ENCODE results near the gene PXDN. TPM values are rescaled to one million over a fixed set of nuclear protein-coding genes. Genes with fewer than 3 reads are reported as not detected.

Gene PXDN
- total and polyA plus RNA-seq, 2 of the 4 experiments (the other 2 are of a cell fraction) = 153 to 332 TPM

GRCh38 chr2:1750933-1751766 lies 6.8 kb upstream of the PXDN start:
- dilution Hi-C loops (cut with HindIII; ENCODE audit: low sequenced_read_pairs, unreplicated experiment) = no loop called here
- Histone ChIP-seq H4K5ac (ENCODE audit: low read depth, low read length) (peak overlapping the region; percentile 14; the same call in 1 of the 2 replicates), H3K27ac (ENCODE audit: insufficient read depth, low read length) (0 out of 2 replicates have a peak overlapping the region, but pooled peaks have one; percentile 4), H4K91ac (ENCODE audit: insufficient read depth, low read depth, low read length) (peak overlapping the region; percentile 75), H4K8ac (ENCODE audit: low read depth in 2 of 2, low read length in 2 of 2) (peak overlapping the region; percentile 42 to 56; a peak in 2 of 4 replicates), H3K14ac (replicated peaks; ENCODE audit: low read depth, low read length) (peak overlapping the region; percentile 39), H3K79me1 (ENCODE audit: low read depth in 1 of 2, low read length in 2 of 2) (peaks cover 9 to 34% of the 10 kb centered on the region in 2 experiments; a peak in 3 of 4 replicates), H4K20me1 (ENCODE audit: insufficient read depth, low read length) (peaks cover 2% of the 10 kb centered on the region), H3K9me3 (ENCODE audit: control insufficient read depth, insufficient read depth, low read length) (peaks cover 2% of the 10 kb centered on the region; the same call in 1 of the 2 replicates), H3K36me3 (ENCODE audit: control insufficient read depth, insufficient read depth, low read length) (no peaks in the 10 kb centered on the region), H3K18ac (ENCODE audit: low read depth, low read length) (no peak overlapping the region), H3K23ac (ENCODE audit: low read depth, low read length) (peak overlapping the region; percentile 21; the same call in 1 of the 2 replicates), H3K4me2 (ENCODE audit: low read depth, low read length) (no peak overlapping the region), H2AK5ac (ENCODE audit: low read depth, low read length) (peak overlapping the region; percentile 80; the same call in 1 of the 2 replicates), H2AK9ac (replicated peaks; ENCODE audit: low read depth, low read length, poor library complexity) (peak overlapping the region; percentile 92), H2AFZ (replicated peaks; ENCODE audit: low read length, poor library complexity) (peak overlapping the region; percentile 85), H3K4ac (ENCODE audit: low read depth, low read length) (peak overlapping the region; percentile 76), H3K27me3 (ENCODE audit: control insufficient read depth, insufficient read depth, low read length) (no peaks in the 10 kb centered on the region), H2BK120ac (ENCODE audit: low read depth, low read length) (peak overlapping the region; percentile 90), H3K9ac (ENCODE audit: low read depth, low read length) (peak overlapping the region; percentile 44), H2BK20ac (ENCODE audit: low read depth, low read length) (peak overlapping the region; percentile 90), H2BK5ac (ENCODE audit: low read depth, low read length, poor library complexity, severe bottlenecking) (no peak overlapping the region), H3K56ac (ENCODE audit: extremely low read depth, insufficient read depth, low read length) (no peak overlapping the region), H3K4me3 (ENCODE audit: insufficient read depth, low read depth, low read length) (no peak overlapping the region), H3K9me1 (ENCODE audit: insufficient read depth, low read length) (peaks cover 28% of the 10 kb centered on the region), H2BK15ac (ENCODE audit: low read depth, low read length) (peak overlapping the region; percentile 62; the same call in 2 of the 3 replicates), H3K4me1 (ENCODE audit: control insufficient read depth, insufficient read depth, low read length) (peaks cover 19% of the 10 kb centered on the region)
- peak; percentile 93 for ATAC-seq (ENCODE audit: low read depth)
- intact Hi-C loops (cut with micrococcal nuclease) = loop anchor here (2.0 kb wide), 2 partner anchors 66 to 196 kb away; no protein-coding TSS in a partner anchor
- DNase-seq = peak; percentile 86
- in situ Hi-C loops (cut with MboI; ENCODE audit: low sequenced_read_pairs) = loop anchor here (25.0 kb wide), 1 partner anchor 164 kb away; no protein-coding TSS in a partner anchor
- peak; percentile 95 for TF ChIP-seq CTCF (conservative IDR thresholded peaks at IDR 0.05; ENCODE audit: low read depth, low read length)
- TF ChIP-seq BHLHE40 (IDR thresholded peaks at IDR 0.05; ENCODE audit: low read depth, low read length) = no peak; the same call in 1 of the 2 replicates
- peak; percentile 70 for TF ChIP-seq SMC3 (IDR thresholded peaks at IDR 0.05; ENCODE audit: low read depth, low read length)
- peak; percentile 88 for TF ChIP-seq RAD21 (IDR thresholded peaks at IDR 0.05; ENCODE audit: low read length)
- TF ChIP-seq MAZ (IDR thresholded peaks at IDR 0.05; ENCODE audit: borderline replicate concordance, low read depth, low read length) = peak; percentile 48; the same call in 1 of the 2 replicates
- WGBS, 2 experiments (ENCODE audit: extremely low coverage in 2 of 2, insufficient read length in 1 of 2) = 65% methylated on average over 9 of the region's 24 CpGs; no CpG with 5 or more reads in 1 of the 2 experiments
- BruUV-seq (replicated peaks) = no TSS peak
- POLR2A ChIA-PET (ENCODE audit: unreplicated experiment) = no interaction called here
- CTCF ChIA-PET = interaction anchor here (0.6 to 1.7 kb wide), 30 partner anchors 9 to 1644 kb away, joined by 3 to 9 read pairs (median 4); no protein-coding TSS in a partner anchor
